Right hindlimb (tissue), 1 donor: ENCODE results near the gene TNRC18.
"Not testable (repeated sequence)": the region's sequence is repeated elsewhere in the genome, so short reads cannot be mapped to it uniquely, and the experiment has no call there.

Source experiments
- DNase-seq: peaks from one replicate; pipeline ENCODE4 v3.0.0-alpha.2; 2018

Gene TNRC18

DNA sequence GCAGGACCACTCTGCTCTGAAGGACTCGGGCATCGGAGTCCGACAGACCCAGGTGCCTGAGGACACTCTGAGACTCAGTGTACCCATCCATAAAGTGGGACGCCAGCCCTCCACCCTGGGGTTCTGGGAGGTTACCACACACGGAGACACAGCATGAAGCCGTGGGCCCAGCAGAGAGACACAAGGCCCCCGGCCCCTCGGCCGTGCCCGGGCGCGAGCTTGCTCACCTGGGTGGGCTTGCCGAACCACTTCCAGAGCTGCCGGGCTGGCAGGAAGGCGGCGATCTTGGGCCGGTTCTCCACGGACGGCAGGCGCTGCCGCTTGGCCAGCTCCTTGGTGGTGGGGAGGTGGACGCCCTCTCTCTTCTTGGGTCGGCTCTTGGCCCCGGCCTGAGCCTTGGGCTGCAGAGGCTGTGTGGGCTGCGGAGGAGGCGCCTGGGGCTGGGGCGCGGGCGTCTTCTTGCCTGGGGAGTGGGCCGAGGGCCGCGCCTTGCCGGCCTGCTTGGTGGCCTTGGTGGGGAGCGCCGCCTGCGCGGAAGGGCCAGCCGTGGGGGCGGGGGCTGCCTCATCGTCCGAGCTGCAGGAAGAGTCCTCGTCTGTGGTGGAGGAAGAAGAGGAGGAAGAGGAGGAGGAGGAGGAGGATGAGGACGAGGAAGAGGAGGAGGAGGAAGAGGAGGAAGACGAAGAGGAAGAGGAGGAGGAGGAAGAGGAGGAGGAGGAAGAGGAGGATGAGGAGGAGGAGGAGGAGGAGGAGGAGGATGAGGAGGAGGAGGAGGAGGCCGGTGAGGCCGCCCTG is 111.2 kb downstream of the TNRC18 start:
- not testable (repeated sequence) for DNase-seq

DNA sequence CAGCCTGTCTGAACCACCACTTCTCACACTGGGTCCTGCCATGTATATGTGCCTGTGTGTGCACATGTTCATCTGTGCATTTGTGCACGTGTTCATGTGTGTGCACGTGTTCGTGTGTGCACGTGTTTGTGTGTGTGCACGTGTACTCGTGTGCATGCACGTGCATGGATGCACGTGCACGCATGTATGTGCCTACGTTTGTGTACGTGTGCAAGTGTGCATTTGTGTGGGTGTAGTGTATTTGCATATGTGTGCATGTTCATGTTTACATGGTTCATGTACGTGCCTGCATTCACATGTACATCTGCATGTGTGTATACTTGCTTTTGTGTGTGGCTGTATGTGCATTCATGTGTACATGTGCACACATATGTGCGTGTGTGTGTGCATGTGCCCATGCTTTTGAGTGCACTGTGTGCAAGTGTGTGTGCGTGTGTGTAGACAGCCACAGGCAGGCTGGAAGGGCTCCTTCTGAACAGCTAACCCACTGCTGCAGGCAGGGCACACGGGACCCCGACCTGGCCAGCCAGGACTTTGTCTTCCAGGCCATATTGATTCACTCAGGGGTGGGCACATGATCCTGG is 112.7 kb downstream of the TNRC18 start:
- DNase-seq, result no peak

- DNase-seq, result no peak
Measured at GRCh38 chr7:5309146-5309545, 114.5 kb downstream of the TNRC18 start.

DNA sequence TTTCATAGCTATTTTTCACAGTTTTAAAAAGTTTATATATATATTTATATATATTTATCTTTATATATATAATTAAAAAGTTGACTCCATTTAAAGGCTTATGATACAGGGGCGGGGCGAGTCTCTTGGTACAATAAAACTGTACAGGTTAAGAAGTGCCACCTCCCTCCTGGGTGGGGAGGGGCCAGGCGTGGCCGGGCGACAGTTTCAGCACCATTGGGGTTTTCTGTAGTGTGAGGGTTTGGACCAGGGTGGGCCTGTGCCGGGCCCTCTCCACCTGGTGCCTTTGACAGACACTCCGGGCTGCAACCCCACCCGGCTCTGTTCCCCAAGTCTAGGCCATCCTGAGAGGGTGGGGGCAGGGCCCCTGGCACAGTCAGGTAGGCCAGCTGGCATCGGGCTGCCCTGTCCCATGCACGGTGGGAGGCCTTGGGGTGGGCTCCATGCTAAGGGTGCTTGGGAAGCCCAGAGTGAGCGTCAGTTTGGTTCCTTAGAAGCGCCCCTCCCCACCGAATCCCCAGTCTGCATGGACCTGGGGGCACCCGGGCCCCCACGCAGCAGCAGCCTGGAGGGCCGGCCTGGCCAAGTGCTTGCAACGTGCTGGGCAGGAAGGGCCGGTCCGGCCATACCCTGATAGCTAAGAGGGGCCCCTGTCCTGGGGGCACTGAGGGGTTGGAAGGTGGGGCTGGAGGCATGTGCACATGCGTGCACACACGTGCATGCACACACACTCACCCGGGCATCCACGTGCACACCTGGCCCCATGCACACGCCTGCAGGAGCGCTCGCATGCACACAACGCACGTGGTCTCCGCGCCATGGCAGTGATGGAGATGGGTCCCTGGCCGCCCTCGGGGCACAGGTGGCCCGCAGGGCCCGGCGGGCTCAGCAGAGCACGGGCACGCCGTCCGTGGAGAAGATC is 116.2 kb downstream of the TNRC18 start:
- not testable (repeated sequence) for DNase-seq

- not testable (repeated sequence) for DNase-seq
Measured at GRCh38 chr7:5305050-5305449, 118.6 kb downstream of the TNRC18 start.

GRCh38 chr7:5303591-5304505 is 119.8 kb downstream of the TNRC18 start:
- DNase-seq, result no peak

DNA sequence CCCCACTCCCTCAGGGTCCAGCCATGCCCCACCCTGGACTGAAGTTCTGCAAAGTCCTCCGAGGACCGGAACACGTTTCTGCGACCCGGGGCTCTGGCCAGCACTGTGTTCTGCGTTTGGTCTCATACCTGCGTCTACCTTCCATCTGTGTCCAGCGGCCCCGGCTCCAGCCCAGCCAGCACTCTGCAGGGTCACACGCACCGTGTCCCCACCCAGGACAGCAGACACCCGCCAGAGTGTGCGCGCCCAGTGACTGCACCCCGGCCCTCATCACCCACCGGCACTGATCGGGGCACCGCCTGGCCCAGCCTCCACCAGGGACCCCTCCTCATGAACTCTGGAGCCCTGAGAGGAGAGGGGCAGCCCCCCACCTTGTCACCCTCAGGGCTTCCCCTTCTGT is 120.6 kb downstream of the TNRC18 start:
- DNase-seq, result no peak

DNA sequence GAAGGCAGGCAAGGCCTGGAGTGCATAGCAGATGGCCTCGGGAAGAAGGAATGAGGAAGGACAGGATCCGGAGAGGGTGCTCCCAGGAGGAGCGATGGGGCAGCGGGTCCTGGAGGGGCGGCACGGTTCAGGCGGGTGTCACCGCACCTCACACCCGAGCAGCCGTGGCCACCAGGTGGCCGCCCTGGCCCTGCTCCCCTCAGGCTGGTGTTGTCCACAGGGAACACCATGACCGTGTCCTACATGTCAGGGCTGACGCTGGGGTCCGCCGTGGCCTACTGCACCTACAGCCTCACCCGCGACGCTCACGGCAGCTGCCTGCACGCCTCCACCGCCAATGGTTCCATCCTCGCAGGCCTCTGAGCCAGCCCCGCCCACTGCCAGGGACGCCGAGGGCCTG is 121.1 kb downstream of the TNRC18 start:
- no peak for DNase-seq

GRCh38 chr7:5300366-5300765 is 123.3 kb downstream of the TNRC18 start:
- DNase-seq, result no peak

GRCh38 chr7:5296611-5297226 is 126.9 kb downstream of the TNRC18 start:
- no peak for DNase-seq

DNA sequence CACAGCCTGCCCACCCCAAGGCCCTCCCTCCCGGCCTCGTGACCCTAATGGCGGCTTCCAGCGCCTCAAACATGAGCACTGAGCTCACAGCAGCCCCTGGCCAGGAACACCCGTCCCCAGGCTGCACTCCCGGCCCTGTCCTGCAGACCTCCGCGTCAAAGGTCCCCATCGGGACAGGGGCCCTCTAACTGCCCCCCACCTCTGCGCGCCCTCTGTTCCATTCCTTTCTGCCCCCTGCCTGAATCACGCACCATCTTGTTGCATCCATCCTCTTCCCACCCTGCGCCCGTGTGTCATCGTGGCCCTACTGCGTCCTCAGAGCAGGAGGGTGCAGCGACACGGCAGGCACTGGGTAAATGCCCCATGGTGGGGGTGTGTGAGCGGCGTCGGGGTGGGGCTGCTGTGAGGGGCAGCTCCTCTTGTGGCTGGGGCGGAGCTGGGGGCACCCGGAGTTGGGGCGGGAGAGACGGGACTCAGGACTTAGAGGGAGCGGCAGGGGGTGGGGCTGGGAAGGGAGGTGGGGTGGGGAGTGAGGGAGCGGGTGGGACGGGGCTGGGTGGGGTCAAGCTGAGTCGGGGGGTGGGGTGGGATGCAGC is 127.5 kb downstream of the TNRC18 start:
- no peak for DNase-seq

- no peak for DNase-seq
Measured at GRCh38 chr7:5295039-5296014, 128.3 kb downstream of the TNRC18 start.

DNA sequence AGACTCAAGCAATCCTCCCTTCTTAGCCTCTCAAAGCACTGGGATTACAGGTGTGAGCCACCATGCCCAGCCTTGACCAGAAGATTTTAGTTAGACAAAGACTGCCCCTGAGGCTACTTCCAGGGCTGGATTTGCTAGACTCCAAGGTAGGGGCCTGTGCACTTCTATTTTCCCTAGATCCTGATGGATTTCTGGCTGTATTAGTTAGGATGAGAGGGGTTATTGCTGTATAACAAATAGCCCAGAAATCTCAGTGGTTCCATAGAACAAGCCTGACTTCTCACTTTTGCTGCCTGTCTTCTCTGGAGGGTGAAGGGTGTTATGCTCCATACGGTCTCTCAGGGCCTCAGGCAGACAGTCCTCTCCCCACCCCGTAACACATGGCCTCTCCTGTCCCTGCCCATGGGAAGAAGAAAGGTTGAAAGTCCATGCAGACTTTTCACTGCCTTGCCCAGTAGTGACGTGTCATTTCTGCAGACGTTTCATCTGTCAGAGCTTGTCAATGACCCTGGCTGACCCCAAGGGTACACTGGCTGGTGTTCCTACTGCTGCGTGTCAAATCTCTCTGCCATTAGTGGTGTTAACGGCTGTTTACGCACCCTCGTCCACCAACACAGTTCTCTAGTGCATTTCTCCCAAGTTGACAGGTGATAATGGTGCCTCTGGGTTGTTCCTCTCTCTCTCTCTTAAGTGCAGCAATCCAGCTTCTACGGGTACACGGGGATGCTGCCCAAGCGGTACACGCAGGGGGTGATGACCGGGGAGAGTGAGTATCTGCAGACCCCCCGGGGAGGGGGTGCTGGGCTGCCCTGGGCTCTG is 129.3 kb downstream of the TNRC18 start:
- DNase-seq, result no peak

DNA sequence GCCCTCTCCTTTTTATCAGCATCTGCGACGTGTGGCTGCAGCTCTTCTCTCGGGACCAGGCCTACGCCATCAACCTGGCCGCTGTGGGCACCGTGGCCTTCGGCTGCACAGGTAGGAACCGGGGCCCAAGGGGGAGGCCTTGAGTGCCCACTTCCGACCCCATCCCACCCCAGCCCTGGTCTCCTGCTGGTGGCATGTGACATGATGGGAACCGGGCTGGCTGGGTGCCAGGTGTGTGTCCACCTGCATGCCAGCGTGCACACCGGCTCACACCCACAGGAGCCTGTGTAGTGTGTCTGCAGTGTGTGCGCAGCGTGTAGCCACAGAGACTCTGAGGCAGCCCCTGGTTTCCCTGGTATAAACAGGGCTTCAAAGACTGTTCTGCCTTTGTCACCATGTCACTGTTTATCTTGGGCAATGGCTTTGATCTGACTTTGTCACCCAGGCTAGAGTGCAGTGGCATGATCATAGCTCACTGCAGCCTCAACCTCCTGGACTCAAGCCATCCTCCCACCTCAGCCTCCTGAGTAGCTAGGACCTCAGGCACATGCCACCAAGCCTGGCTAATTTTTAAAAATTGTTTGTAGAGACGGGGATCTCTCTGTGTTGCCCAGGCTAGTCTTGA is 131.8 kb downstream of the TNRC18 start:
- DNase-seq, result not testable (repeated sequence)

- DNase-seq, result no peak
Measured at GRCh38 chr7:5291301-5291700, 132.3 kb downstream of the TNRC18 start.

DNA sequence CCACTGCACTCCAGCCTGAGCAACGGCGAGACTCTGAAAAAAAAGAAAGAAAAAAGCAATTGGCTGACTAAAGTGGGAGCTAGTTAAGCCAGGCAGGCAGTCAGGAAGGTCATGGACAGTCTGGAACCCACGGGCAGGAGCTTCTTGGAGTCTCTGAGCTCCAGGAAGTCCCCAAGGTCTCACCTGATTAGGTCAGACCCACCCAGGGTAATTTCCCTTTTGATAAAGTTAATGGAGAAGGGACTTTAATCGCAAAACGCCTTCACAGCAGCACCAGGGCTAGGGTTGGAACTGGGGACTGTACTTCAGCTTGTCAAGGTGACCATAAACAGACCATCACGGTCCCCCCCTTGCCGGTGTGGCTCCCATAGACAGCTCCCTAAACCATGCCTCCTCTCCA is 134.3 kb downstream of the TNRC18 start:
- no peak for DNase-seq

DNA sequence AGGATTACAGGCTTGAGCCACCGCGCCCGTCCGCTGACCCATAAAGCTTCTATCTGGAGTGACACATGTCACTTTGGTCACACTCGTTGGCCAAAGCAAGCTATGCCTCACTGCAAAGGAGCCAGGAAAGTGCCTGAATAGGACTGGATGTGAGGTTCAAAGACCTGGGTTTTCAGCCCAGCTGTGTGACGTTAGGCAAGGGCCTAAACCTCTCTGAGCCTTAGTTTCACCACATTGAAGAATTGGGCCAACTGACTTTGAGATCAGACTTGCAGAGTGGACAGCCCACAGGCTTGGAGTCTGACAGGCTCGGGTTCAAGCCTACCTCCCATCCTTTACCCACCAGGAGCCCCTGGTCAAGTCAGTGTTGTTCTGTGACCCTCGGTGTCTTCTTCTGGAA is 135.1 kb downstream of the TNRC18 start:
- DNase-seq, result not testable (repeated sequence)

GRCh38 chr7:5287802-5288201 is 135.8 kb downstream of the TNRC18 start:
- DNase-seq, result no peak

DNA sequence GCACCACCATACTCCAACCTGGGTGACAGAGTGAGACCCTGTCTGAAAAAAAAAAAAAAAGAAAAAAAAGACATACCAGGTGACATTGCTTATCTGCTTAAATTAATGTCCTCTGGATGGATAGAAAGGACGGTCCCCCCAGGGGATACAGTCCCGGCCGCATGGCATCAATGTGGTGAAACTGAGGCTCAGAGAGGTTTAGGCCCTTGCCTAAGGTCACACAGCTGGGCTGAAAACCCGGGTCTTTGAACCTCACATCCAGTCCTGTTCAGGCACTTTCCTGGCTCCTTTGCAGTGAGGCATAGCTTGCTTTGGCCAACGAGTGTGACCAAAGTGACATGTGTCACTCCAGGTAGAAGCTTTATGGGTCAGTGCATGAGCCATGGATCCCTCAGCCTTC is 136.3 kb downstream of the TNRC18 start:
- DNase-seq, result not testable (repeated sequence)
